Panc1 (cell line): ENCODE results near the gene MCRIP2. TPM values are rescaled to one million over a fixed set of nuclear protein-coding genes. Genes with fewer than 3 reads are reported as not detected.

Experiments
- ATAC-seq: fragments of 200-7000 bp; cut with Tn5 transposase; 2 replicates; pipeline ENCODE4 v1.9.1; 2020; ENCODE audit warnings: mild to moderate bottlenecking, moderate library complexity
- BruUV-seq: library from RNA; stranded (reverse); fragments of 400-500 nt; replicated peaks from 2 replicates; lab custom pipeline; 2021; lab: Mats Ljungman, UMichigan
- CTCF ChIA-PET: fragments of 300-600 bp; sonication (Branson Sonifier 250); formaldehyde crosslinking; loops from one replicate; lab custom pipeline; 2022; ENCODE audit warnings: antibody characterized with exemption; lab: Charles Lee
- POLR2A ChIA-PET: fragments of 300-600 bp; sonication (Branson Sonifier 250); formaldehyde crosslinking; loops from one replicate; lab custom pipeline; 2022; ENCODE audit warnings: antibody characterized with exemption; lab: Charles Lee
- DNase-seq: peaks from one replicate; pipeline ENCODE4 v3.0.0-alpha.2; 2010; ENCODE audit warnings: low read depth, low spot score
- H3K27ac ChIP-seq: 2 replicates; pipeline ENCODE4 v1.5.1; 2011; ENCODE audit warnings: mild to moderate bottlenecking, low read length, inconsistent platforms
- H3K27me3 ChIP-seq: fragments of 200-500 bp; sonication (Bioruptor generic); 2 replicates; pipeline ENCODE4 v1.6.0; 2014; ENCODE audit warnings: low read length, inconsistent platforms; ENCODE audit not compliant: control insufficient read depth, insufficient read depth
- H3K36me3 ChIP-seq: fragments of 200-500 bp; sonication (Bioruptor generic); 2 replicates; pipeline ENCODE4 v1.5.1; 2014; ENCODE audit warnings: inconsistent platforms, mild to moderate bottlenecking, low read length, moderate library complexity; ENCODE audit not compliant: control insufficient read depth, insufficient read depth
- H3K4me1 ChIP-seq: 2 replicates; pipeline ENCODE4 v1.5.1; 2011; ENCODE audit warnings: inconsistent platforms, mild to moderate bottlenecking, low read length, moderate library complexity; ENCODE audit not compliant: control insufficient read depth, insufficient read depth
- H3K4me3 ChIP-seq, 2 experiments: 2 replicates each; pipeline ENCODE4 v1.5.1; 2011 to 2012; ENCODE audit warnings: low read depth in 2 of 2, low read length in 2 of 2, mild to moderate bottlenecking in 2 of 2, inconsistent platforms in 1 of 2, moderate library complexity in 1 of 2
- H3K9me3 ChIP-seq: fragments of 200-500 bp; sonication (Bioruptor generic); 2 replicates; pipeline ENCODE4 v1.5.1; 2014; ENCODE audit warnings: low read depth, mild to moderate bottlenecking, inconsistent platforms, low read length, moderate library complexity; ENCODE audit not compliant: control insufficient read depth, insufficient read depth
- POLR2AphosphoS5 ChIP-seq: IDR thresholded peaks from 2 replicates; pipeline ENCODE4 v1.6.1; 2012; ENCODE audit warnings: mild to moderate bottlenecking, low read depth, low read length, moderate library complexity
- SIN3A ChIP-seq: IDR thresholded peaks from 2 replicates; pipeline ENCODE4 v1.6.1; 2012; ENCODE audit warnings: low read depth, mild to moderate bottlenecking, low read length, moderate library complexity, borderline replicate concordance; ENCODE audit not compliant: insufficient read depth
- TCF7L2 ChIP-seq: IDR thresholded peaks from 2 replicates; pipeline ENCODE4 v1.6.1; 2011; ENCODE audit warnings: mild to moderate bottlenecking, low read depth, low read length, inconsistent platforms
- in situ Hi-C: cut with HindIII; loops from 2 replicates; pipeline ENCODE4 v1.10.0; 2016; ENCODE audit warnings: low sequenced_read_pairs, low pct_unique_long_range_greater_than_20kb
- intact Hi-C: fragments of 100-400 bp; cut with micrococcal nuclease; formaldehyde crosslinking; loops from one replicate; pipeline ENCODE4 v1.10.0; 2022; ENCODE audit not compliant: unreplicated experiment
- total RNA-seq: library from RNA; stranded (reverse); gene quantifications from one replicate; pipeline ENCODE4 v1.2.1, GENCODE V29; 2021; ENCODE audit not compliant: unreplicated experiment
- TF ChIP-seq, protein P1 (sequence below): fragments of 450-650 bp; IDR thresholded peaks from 2 replicates; pipeline ENCODE4 v1.5.1; 2017; ENCODE audit warnings: mild to moderate bottlenecking
- TF ChIP-seq, protein P2 (sequence below), 2 experiments: IDR thresholded peaks; 2 replicates each; pipeline ENCODE4 v1.6.1; 2011 to 2012; ENCODE audit warnings: low read depth in 2 of 2, control low read depth in 1 of 2, low read length in 1 of 2, mild to moderate bottlenecking in 1 of 2, moderate library complexity in 1 of 2; ENCODE audit not compliant: insufficient read depth in 1 of 2

The MCRIP2 gene
- total RNA-seq, 1 experiment from 2014 or later, result 91.6 TPM

DNA sequence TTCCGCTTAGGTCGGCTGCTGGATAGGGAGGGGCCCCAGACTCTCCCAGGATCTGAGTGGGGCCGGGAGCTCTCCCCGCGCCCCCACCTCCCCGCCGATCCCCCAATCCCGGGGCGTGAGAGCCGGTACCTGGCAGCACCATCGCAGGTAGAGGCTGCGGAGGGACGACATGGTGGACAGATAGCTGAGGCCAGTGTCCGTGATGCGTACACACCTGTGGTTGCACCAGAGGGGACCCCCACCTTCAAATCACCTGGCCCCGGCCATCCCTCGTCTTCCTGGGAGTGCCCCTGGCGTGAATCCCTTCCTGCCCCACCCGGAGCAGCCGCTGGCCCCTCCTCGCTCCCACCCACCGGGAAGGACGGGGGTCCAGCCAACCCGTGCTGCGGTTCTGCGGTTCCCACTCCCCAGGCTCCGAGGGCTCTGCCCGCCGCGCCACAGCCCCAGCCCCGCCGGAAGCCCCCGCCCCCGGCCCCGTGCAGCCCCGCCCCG lies 53.3 kb downstream of the MCRIP2 start:
- ChIA-PET CTCF (no interaction called here), POLR2A (no interaction called here)
- intact Hi-C loops, result no loop called here
- Histone ChIP-seq H3K4me1 (0 out of 2 replicates have a peak, but pooled peaks cover 3% of the 10 kb centered on the region), H3K27me3 (no peaks in the 10 kb centered on the region), H3K36me3 (peaks cover 2% of the 10 kb centered on the region; the same call in 1 of the 2 replicates), H3K9me3 (no peaks in the 10 kb centered on the region), H3K27ac (no peak overlapping the region), H3K4me3 (no peak overlapping the region)
- no peak for ATAC-seq
- no TSS peak for BruUV-seq
- in situ Hi-C loops, result no loop called here
- no peak for TF ChIP-seq SIN3A
- no peak for TF ChIP-seq POLR2AphosphoS5
- TF ChIP-seq, protein P1, sequence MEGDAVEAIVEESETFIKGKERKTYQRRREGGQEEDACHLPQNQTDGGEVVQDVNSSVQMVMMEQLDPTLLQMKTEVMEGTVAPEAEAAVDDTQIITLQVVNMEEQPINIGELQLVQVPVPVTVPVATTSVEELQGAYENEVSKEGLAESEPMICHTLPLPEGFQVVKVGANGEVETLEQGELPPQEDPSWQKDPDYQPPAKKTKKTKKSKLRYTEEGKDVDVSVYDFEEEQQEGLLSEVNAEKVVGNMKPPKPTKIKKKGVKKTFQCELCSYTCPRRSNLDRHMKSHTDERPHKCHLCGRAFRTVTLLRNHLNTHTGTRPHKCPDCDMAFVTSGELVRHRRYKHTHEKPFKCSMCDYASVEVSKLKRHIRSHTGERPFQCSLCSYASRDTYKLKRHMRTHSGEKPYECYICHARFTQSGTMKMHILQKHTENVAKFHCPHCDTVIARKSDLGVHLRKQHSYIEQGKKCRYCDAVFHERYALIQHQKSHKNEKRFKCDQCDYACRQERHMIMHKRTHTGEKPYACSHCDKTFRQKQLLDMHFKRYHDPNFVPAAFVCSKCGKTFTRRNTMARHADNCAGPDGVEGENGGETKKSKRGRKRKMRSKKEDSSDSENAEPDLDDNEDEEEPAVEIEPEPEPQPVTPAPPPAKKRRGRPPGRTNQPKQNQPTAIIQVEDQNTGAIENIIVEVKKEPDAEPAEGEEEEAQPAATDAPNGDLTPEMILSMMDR, result no peak
- DNase-seq, result no peak

DNA sequence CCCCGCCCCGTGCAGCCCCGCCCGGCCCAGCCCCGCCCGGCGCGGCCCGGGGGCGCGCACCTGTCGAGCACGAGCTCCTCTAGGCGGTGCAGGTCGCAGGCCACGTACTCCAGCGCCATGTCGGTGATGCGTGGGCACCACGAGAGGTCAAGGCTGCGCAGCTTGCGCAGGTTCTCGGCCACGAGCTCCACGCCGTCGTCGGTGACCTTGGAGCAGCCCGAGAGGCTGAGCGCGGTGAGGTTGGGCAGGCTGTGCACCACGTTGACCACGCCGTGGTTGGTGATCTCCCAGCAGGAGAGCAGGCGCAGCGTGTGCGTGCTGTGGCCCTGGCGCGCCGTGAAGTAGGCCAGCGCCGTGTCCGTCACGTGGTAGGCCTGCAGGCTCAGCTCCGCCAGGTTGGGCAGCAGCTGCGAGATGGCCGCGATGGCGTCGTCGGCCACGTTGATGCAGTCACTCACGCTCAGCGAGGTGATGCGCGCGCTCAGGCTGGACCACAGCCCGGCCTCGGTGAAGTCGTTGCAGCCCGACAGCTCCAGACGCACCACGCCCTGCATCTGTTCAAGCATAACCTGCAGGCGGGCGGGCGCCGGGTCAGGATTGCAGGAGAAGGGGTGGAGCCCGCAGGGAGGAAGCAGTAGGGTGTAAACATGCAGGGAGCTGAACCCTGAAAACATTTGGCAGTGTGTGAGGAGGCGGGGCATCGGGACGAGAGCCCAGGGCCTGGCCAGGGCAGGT lies 53.9 kb downstream of the MCRIP2 start:
- in situ Hi-C loops, result no loop called here

More for the DNA sequence above, 53.9 kb downstream of the MCRIP2 start:
- no peak for TF ChIP-seq SIN3A
- TF ChIP-seq, protein P1, result no peak
- no peak for TF ChIP-seq POLR2AphosphoS5
- TF ChIP-seq TCF7L2, result no peak
- TF ChIP-seq, protein P2, sequence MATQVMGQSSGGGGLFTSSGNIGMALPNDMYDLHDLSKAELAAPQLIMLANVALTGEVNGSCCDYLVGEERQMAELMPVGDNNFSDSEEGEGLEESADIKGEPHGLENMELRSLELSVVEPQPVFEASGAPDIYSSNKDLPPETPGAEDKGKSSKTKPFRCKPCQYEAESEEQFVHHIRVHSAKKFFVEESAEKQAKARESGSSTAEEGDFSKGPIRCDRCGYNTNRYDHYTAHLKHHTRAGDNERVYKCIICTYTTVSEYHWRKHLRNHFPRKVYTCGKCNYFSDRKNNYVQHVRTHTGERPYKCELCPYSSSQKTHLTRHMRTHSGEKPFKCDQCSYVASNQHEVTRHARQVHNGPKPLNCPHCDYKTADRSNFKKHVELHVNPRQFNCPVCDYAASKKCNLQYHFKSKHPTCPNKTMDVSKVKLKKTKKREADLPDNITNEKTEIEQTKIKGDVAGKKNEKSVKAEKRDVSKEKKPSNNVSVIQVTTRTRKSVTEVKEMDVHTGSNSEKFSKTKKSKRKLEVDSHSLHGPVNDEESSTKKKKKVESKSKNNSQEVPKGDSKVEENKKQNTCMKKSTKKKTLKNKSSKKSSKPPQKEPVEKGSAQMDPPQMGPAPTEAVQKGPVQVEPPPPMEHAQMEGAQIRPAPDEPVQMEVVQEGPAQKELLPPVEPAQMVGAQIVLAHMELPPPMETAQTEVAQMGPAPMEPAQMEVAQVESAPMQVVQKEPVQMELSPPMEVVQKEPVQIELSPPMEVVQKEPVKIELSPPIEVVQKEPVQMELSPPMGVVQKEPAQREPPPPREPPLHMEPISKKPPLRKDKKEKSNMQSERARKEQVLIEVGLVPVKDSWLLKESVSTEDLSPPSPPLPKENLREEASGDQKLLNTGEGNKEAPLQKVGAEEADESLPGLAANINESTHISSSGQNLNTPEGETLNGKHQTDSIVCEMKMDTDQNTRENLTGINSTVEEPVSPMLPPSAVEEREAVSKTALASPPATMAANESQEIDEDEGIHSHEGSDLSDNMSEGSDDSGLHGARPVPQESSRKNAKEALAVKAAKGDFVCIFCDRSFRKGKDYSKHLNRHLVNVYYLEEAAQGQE (IDR thresholded peaks at IDR 0.05; ENCODE audit: insufficient read depth in 1 of 2, low read depth in 2 of 2, low read length in 1 of 2), result no peak
- no peak for DNase-seq
- H3K4me3 ChIP-seq, result no peak overlapping the region
- ChIA-PET POLR2A (no interaction called here), CTCF (no interaction called here)
- H3K36me3 ChIP-seq, result no peaks in the 10 kb centered on the region
- H3K9me3 ChIP-seq, result no peaks in the 10 kb centered on the region
- ATAC-seq, result no peak
- no TSS peak for BruUV-seq
- intact Hi-C loops, result no loop called here
- H3K27ac ChIP-seq, result no peak overlapping the region
- no peaks in the 10 kb centered on the region for H3K27me3 ChIP-seq
- 0 out of 2 replicates have a peak, but pooled peaks cover 3% of the 10 kb centered on the region for H3K4me1 ChIP-seq

Other genes starting within 250 kb of the MCRIP2 start
- gene NME4, start 244.6 kb upstream of the MCRIP2 start, total RNA-seq, result 500 TPM
- gene DECR2, start 239.9 kb upstream of the MCRIP2 start, total RNA-seq, result 92.7 TPM
- gene RAB11FIP3, start 216.2 kb upstream of the MCRIP2 start, total RNA-seq, result 57.3 TPM
- gene CAPN15, start 114.1 kb upstream of the MCRIP2 start, total RNA-seq, result 78.5 TPM
- 2.2 TPM for gene PRR35, start 81.4 kb upstream of the MCRIP2 start, total RNA-seq
- gene NHLRC4, start 74.8 kb upstream of the MCRIP2 start, total RNA-seq, result 4.0 TPM
- 83.5 TPM for gene PIGQ, start 71.9 kb upstream of the MCRIP2 start, total RNA-seq
- gene RAB40C, start 51.8 kb upstream of the MCRIP2 start, total RNA-seq, result 30.7 TPM
- gene WFIKKN1, start 10.8 kb upstream of the MCRIP2 start, total RNA-seq, result 2.0 TPM
- 91.8 TPM for gene METTL26, start 5.5 kb upstream of the MCRIP2 start, total RNA-seq
- gene WDR90, start 7.5 kb downstream of the MCRIP2 start, total RNA-seq, result 58.9 TPM
- 195 TPM for gene RHOT2, start 26.3 kb downstream of the MCRIP2 start, total RNA-seq
- gene RHBDL1, start 33.8 kb downstream of the MCRIP2 start, total RNA-seq, result 6.6 TPM
- 217 TPM for gene STUB1, start 38.6 kb downstream of the MCRIP2 start, total RNA-seq
- gene JMJD8, start 42.5 kb downstream of the MCRIP2 start, total RNA-seq, result 73.9 TPM
- 17.9 TPM for gene WDR24, start 48.6 kb downstream of the MCRIP2 start, total RNA-seq
- gene FBXL16, start 64.0 kb downstream of the MCRIP2 start, total RNA-seq, result 28.0 TPM
- 407 TPM for gene METRN, start 73.3 kb downstream of the MCRIP2 start, total RNA-seq
- gene ANTKMT, start 79.3 kb downstream of the MCRIP2 start, total RNA-seq, result 93.6 TPM
- 18.2 TPM for gene CCDC78, start 84.6 kb downstream of the MCRIP2 start, total RNA-seq
- gene HAGHL, start 85.3 kb downstream of the MCRIP2 start, total RNA-seq, result 41.1 TPM
- 34.0 TPM for gene CIAO3, start 99.2 kb downstream of the MCRIP2 start, total RNA-seq
- 1.1 TPM for gene MSLN, start 118.9 kb downstream of the MCRIP2 start, total RNA-seq
- 61.1 TPM for gene RPUSD1, start 146.6 kb downstream of the MCRIP2 start, total RNA-seq
- 118 TPM for gene CHTF18, start 146.8 kb downstream of the MCRIP2 start, total RNA-seq
- gene GNG13, start 158.9 kb downstream of the MCRIP2 start, total RNA-seq, result 0.23 TPM